NCI-H748 treated with DMSO at 0.1 percent for 48 hours (cell line): ENCODE results near the gene SOCS4.
"Not testable (repeated sequence)": the region's sequence is repeated elsewhere in the genome, so short reads cannot be mapped to it uniquely, and the experiment has no call there.

Experiments
- DNase-seq: peaks from one replicate; lab custom pipeline; 2025; lab: John Stamatoyannopoulos, UW

The SOCS4 gene

GRCh38 chr14:55052269-55052930 lies 25.4 kb downstream of the SOCS4 start:
- no peak for DNase-seq

- DNase-seq, result no peak
Observed at GRCh38 chr14:55053018-55053417, 26.0 kb downstream of the SOCS4 start.

- DNase-seq, result no peak
Observed at GRCh38 chr14:55053500-55053899, 26.5 kb downstream of the SOCS4 start.

- no peak for DNase-seq
Observed at GRCh38 chr14:55054098-55054497, 27.1 kb downstream of the SOCS4 start.

- no peak for DNase-seq
Observed at GRCh38 chr14:55057919-55058318, 30.9 kb downstream of the SOCS4 start.

- DNase-seq, result no peak
Observed at GRCh38 chr14:55059333-55059732, 32.3 kb downstream of the SOCS4 start.

GRCh38 chr14:55062517-55063351 lies 35.7 kb downstream of the SOCS4 start:
- no peak for DNase-seq

GRCh38 chr14:55064896-55065295 lies 37.9 kb downstream of the SOCS4 start:
- not testable (repeated sequence) for DNase-seq

- no peak for DNase-seq
Observed at GRCh38 chr14:55065411-55065810, 38.4 kb downstream of the SOCS4 start.

GRCh38 chr14:55066223-55066622 lies 39.2 kb downstream of the SOCS4 start:
- DNase-seq, result no peak

GRCh38 chr14:55070981-55071411 lies 44.0 kb downstream of the SOCS4 start:
- no peak for DNase-seq

GRCh38 chr14:55071870-55072640 lies 45.0 kb downstream of the SOCS4 start:
- DNase-seq, result no peak

GRCh38 chr14:55073856-55074255 lies 46.8 kb downstream of the SOCS4 start:
- DNase-seq, result no peak

- DNase-seq, result no peak
Observed at GRCh38 chr14:55074662-55075061, 47.6 kb downstream of the SOCS4 start.

- DNase-seq, result no peak
Observed at GRCh38 chr14:55075628-55076175, 48.7 kb downstream of the SOCS4 start.

GRCh38 chr14:55077170-55078151 lies 50.4 kb downstream of the SOCS4 start:
- DNase-seq, result no peak

- not testable (repeated sequence) for DNase-seq
Observed at GRCh38 chr14:55079961-55080360, 52.9 kb downstream of the SOCS4 start.

- no peak for DNase-seq
Observed at GRCh38 chr14:55084401-55085059, 57.5 kb downstream of the SOCS4 start.

GRCh38 chr14:55085060-55085660 lies 58.1 kb downstream of the SOCS4 start:
- peak; percentile 21 for DNase-seq

- DNase-seq, result no peak
Observed at GRCh38 chr14:55086938-55087337, 59.9 kb downstream of the SOCS4 start.
